NCI-H526 treated with DMSO at 0.1 percent for 48 hours (cell line): ENCODE results near the gene NMNAT2.

ENCODE experiments used
- DNase-seq: peaks from one replicate; lab custom pipeline; 2025; lab: John Stamatoyannopoulos, UW

The NMNAT2 gene

DNA sequence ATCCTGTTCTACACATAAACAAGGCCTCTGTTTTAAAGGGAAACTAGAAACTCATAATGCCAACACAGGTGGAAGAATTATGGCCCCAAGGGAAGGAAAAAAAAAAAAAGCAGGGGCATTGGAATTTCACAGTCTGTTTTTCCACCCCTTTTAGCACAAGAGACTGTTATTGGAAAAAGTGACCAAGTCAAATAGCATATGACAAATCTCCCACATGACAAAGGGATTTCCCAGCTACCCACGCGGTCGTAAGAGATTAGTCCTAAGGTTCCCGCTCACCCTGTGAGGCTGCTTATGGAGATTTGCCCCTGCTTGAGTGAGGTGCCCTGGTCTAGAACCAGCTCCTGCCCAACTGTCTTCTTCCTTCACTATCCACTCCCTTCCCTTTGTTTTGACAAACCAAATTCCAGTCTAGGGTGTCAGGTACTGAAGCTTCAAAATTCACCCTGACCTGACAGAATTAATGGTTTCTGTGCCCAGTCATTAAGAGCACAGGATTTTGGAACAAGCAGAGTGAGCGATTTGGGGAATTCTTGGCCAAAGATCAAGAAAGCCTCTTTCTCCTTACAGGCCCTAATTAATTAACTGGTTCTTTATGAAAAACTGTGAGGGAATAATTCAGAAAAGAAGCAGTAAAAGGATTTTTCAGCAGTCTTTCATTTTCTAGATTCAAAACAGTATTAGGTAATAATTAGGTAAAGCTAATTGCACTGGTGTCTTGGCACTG, 107.3 kb downstream of the NMNAT2 start:
- no peak for DNase-seq

GRCh38 chr1:183308719-183309118, 109.5 kb downstream of the NMNAT2 start:
- no peak for DNase-seq

- DNase-seq, result peak; percentile 49
Measured at GRCh38 chr1:183306317-183307042, 111.7 kb downstream of the NMNAT2 start.

- peak; percentile 99 for DNase-seq
Measured at GRCh38 chr1:183304440-183305107, 113.6 kb downstream of the NMNAT2 start.

DNA sequence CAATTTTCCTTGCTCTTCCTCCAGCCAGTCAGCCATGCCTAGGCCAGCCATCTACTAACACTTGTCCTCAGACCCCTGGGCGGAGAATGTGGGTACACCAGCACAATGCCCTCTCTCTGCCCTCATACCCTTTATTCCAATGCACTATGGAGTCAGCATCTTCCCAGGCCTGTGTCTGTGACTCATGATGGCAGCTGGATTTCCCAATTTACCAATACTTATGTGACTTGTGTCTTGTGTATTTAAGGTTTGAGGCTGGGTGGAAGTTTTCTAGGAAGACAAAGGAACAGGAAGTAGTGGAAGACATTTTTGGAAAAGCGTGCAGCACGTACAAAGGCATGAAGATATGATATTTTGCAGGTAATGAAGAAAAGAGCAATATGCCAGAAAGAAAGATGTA, 114.3 kb downstream of the NMNAT2 start:
- no peak for DNase-seq

GRCh38 chr1:183303323-183303645, 114.9 kb downstream of the NMNAT2 start:
- no peak for DNase-seq

DNA sequence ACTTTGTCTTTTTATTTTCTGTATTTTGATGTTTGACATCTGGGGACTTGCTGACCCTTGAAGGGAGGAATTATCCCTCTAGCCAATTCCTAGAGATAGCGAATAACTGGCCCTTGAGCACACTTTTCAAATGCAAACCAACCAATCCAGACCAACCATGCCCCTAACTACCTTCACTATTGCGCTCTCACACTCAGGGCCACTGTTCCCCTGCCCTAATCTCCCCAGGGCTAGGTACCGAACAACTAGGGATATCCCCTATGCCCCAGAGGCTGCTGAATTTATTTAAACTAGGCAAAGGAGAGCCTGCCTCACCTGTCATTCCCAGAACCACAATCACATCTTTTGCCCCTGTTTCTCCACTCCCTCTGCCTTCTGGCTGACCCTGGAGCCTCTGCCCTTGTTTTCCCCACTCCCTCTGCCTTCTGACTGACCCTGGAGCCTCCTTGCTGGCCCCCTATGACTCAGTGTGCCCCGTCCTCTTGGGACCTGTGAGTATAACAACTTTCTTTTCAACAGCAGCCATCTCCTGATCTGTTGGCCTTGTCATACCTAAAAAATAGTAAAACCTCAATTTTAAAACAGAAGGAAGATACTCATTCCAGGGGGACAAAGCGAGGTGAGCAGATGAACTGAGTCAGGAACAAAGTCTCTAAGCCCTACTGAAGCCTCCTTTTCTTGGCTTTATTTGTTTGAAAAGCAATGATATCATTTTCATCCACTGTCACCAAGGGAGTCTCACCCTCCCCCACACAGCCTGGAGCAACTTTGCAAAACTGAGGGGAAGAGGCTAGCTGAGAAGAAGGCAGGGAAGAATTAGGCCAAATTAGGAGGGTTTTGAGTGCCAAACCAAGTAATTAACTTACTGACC, 115.5 kb downstream of the NMNAT2 start:
- DNase-seq, result no peak

- DNase-seq, result no peak
Measured at GRCh38 chr1:183301239-183301638, 116.9 kb downstream of the NMNAT2 start.

DNA sequence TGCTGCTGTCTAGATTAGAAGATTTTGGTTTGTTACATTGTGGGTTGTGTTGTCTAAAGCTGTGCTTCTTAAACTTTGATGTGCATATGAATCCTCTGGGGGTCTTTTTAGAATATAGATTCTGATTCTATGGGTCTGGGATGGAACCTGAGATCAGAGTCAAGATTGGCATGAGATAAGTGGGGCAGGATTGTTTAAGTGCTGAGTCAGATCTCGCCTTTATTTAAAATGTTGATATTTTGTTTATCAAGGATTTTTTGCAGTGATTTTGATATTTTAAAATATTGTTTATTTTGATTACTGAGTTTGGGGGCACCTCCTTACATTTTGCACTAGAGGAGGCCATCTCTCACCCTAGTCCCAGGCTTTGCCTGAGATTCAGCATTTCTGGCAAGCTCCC, 117.4 kb downstream of the NMNAT2 start:
- DNase-seq, result no peak

DNA sequence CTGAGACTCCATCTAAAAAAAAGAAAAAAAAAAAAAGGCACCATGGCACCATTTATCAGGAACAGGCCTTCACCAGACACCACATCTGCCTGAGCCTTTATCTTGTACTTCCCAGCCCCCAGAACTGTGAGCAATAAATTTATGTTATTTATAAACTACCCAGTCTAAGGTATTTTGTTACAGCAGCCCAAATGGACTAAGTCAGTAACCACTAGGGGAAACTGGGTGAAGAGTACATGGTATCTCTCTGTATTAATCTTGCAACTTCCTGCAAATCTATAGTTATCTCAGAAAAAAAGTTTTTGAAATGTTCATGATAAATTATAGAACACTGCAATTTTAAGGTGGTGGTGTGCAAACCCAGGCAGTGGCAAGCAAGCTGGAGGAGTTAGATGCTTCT, 117.8 kb downstream of the NMNAT2 start:
- no peak for DNase-seq

DNA sequence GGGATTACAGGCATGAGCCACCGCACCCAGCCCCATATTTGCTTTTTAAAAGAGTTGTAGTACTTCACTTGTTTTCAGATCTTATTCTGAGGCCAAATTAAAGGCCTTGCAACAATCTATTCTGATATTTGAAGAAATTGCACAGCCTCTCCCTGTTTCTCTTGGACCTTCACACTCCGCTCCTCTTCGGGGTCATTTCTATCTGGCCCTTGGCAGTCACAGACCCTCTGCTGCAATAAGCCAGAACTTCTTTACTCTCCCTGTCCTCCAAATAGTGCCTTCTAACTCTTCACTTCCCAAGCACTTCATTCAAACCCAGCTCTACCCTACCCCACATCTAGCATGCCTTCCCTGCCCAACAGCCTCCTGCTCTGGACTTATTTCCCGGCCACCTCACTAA, 121.4 kb downstream of the NMNAT2 start:
- no peak for DNase-seq

GRCh38 chr1:183295521-183295920, 122.7 kb downstream of the NMNAT2 start:
- no peak for DNase-seq

DNA sequence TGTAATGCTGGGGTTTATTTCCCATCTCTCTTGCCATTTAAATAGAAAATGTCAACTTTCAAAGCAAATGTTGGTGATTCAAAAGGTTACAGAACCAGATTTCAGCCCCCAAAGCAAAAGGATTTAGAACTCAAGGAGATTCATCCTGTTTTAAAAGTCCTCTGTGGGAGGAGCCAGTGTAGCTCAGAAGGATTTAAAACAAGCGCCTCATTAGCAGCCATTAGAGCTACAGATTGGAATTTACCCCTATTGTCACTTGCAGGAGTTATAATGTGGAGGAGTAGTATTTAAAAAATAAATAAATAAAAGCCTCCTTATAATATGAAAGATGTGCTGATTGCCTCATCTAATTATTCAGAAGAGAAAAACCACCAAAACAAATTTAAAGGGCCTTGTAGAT, 124.3 kb downstream of the NMNAT2 start:
- no peak for DNase-seq

- DNase-seq, result no peak
Measured at GRCh38 chr1:183293241-183293640, 124.9 kb downstream of the NMNAT2 start.

DNA sequence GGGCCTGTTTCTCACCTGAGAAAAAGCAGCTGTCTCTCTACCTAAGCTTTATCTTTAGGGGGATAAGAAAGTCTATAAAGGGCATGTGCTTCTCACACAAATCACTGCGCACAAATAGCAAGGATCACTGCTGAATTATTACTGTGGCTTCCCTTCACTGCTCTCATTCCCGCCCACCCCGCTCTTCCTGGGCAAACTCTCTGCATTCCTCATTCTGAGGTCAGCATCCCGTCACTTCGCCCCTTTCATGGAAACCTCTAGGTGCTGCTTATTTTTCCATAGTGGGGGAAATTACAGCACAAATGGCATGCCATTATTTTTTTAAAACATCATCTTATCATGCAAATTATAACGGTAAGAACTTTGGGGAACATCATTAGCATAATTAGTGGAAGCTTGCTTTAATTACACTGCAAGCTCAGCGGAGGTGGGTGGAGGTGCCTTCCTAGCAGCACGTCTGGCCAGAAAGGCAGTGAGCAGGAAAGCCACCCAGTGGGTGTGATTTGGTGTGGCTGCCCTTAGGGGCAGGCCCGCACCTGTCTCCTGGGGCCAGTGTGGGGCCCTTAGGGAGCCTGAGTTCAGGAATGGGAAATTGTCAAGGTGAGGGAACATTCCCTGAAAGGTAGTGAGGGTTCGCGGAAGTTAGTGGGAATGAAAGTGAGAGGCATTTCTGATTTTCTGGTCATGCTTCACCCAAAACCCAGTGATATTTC, 126.2 kb downstream of the NMNAT2 start:
- no peak for DNase-seq

DNA sequence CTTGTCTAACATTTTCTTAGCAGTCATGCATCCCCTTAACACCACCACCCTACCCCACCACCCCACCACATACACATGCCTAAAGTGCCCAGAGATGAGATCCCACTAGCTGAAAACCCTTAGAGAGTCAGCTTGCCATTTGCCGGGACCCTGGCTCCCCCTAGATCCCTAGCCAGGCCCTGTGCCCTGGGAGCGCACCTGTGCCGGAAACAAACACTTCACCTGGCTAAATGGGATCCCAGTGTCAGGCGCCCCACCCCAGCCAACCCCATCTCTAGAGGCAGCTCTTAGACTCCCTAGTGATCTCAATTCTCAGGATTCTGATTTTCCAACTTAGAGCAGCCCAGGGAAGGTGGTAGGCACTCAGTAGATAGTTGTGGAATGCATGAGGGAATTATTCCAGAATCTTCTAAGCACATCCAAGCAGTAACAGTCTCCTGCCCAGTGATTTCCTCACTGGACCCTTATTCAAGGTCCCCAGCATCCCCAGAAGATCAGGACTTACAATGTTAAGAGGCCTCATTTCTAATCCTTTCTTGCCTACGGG, 126.9 kb downstream of the NMNAT2 start:
- DNase-seq, result no peak

DNA sequence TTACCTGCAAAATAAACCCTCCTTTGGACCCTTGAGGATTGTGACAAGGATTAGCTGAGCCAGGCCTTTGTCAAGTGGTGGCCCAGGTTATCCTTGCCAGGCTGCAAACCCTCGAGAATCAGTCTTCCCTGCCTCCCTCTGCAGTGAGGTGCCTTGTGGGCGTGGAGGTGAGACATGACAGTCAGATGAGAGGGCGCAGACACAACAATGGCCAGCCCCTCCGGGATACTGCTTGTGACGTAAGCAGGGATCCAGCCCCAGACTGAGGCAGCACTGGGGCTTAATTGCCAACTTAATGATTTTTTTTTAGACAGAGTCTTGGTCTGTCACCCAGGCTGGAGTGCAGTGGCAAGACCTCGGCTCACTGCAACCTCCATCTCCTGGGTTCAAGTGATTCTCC, 127.6 kb downstream of the NMNAT2 start:
- no peak for DNase-seq

DNA sequence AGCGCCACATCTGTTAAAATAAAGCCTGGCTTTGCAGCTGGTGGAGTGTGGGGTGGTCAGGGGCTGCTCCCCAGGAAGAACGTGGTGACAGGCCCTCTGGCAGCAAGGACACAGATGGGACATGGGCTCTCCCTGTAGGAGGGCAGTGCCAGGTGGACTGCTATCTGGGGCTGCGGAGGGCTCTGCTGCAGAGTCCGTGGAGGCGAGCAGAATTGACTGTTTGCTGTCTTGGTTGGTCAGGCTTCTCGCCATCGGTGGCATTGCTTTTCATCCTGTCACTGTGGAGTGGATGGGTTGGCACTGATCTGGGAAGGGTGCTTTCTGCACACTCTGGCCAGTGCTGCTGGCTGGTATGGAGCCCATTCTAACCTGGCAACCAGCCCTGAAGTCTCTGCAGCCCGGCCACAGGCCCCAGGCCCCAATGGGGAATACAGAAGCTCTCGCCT, 129.1 kb downstream of the NMNAT2 start:
- no peak for DNase-seq

DNA sequence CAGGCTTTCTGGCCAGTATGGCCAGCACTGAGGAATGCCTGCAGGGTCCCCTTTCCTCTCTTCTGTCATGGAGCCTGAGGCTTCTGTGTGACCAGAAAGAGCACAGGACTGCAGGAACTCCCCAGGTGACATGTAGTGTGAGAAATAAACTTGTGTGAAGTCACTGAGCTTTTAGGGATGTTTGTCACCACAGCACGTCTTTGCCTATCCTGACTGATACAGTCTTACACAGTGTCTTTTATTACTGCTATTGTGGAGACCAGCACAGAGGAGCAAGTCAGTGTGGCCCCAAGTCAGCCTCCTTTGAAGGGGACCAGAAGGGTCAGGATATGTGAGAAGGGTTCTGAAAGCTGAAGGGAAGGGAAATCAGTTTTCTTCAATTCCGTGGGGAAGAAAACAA, 129.6 kb downstream of the NMNAT2 start:
- no peak for DNase-seq

- DNase-seq, result no peak
Measured at GRCh38 chr1:183287191-183287675, 130.9 kb downstream of the NMNAT2 start.

- DNase-seq, result no peak
Measured at GRCh38 chr1:183285746-183286145, 132.4 kb downstream of the NMNAT2 start.
